ENCODE data around the gene COMMD7. TPM values are rescaled to one million over a fixed set of nuclear protein-coding genes. Genes with fewer than 3 reads are reported as not detected.

The COMMD7 gene
- total RNA-seq, 1 donor from 2014 or later: 21.0 TPM

Other genes with a start within 250 kb of the COMMD7 start
- 8.5 and 9.9 TPM in 2 replicates for gene NOL4L, start 158.1 kb downstream of the COMMD7 start, total RNA-seq
- gene C20orf203, start 69.5 kb downstream of the COMMD7 start, total RNA-seq: not detected in 2 replicates
- 0.60 and 1.3 TPM in 2 replicates for gene DNMT3B, start 18.9 kb upstream of the COMMD7 start, total RNA-seq
- 64.1 and 74.4 TPM in 2 replicates for gene MAPRE1, start 76.5 kb upstream of the COMMD7 start, total RNA-seq
- gene EFCAB8, start 115.5 kb upstream of the COMMD7 start, total RNA-seq: under 0.01 TPM in 2 replicates

Data from lung microvascular endothelial cell (primary cell).